Activated CD8-positive, alpha-beta T cell treated with anti-CD3 and anti-CD28 coated beads for 36 hours (primary cell): ENCODE measurements around the gene REELD1. TPM values are rescaled to one million over a fixed set of nuclear protein-coding genes. Genes with fewer than 3 reads are reported as not detected.
A peak's percentile ranks its signal among the peaks of the same experiment; 100 is the strongest.

ENCODE experiments used
- ATAC-seq: fragments of 200-7000 bp; cut with Tn5 transposase; one replicate; pipeline ENCODE4 v1.10.0; 2021; ENCODE audit warnings: mild to moderate bottlenecking, moderate library complexity
- CTCF ChIA-PET: fragments of 350-600 bp; sonication (Branson Sonifier 250); formaldehyde crosslinking; loops from one replicate; lab custom pipeline; 2021; ENCODE audit warnings: antibody characterized with exemption; lab: Charles Lee
- POLR2A ChIA-PET: fragments of 350-600 bp; sonication (Branson Sonifier 250); formaldehyde crosslinking; loops from one replicate; lab custom pipeline; 2021; ENCODE audit warnings: antibody characterized with exemption; lab: Charles Lee
- DNase-seq: peaks from one replicate; pipeline ENCODE4 v3.0.0-alpha.2; 2020
- H3K27ac Mint-ChIP-seq: one replicate; pipeline ENCODE4 v1.8.0; 2021; ENCODE audit warnings: mild to moderate bottlenecking, mixed read lengths
- H3K27me3 Mint-ChIP-seq: one replicate; pipeline ENCODE4 v1.8.0; 2021; ENCODE audit warnings: mixed read lengths
- H3K36me3 Mint-ChIP-seq: one replicate; pipeline ENCODE4 v1.8.0; 2021; ENCODE audit warnings: low read depth, mixed read lengths
- H3K4me1 Mint-ChIP-seq: one replicate; pipeline ENCODE4 v1.8.0; 2021; ENCODE audit warnings: low read depth, mixed read lengths
- H3K4me3 Mint-ChIP-seq: one replicate; pipeline ENCODE4 v1.8.0; 2021; ENCODE audit warnings: mild to moderate bottlenecking, moderate library complexity, mixed read lengths
- H3K9me3 Mint-ChIP-seq: one replicate; pipeline ENCODE4 v1.8.0; 2021; ENCODE audit warnings: mixed read lengths
- CTCF ChIP-seq: fragments of 200-600 bp; IDR thresholded peaks from one replicate; pipeline ENCODE4 v1.8.0; 2022; ENCODE audit warnings: antibody characterized with exemption, mild to moderate bottlenecking
- intact Hi-C: fragments of 100-400 bp; cut with micrococcal nuclease; formaldehyde crosslinking; loops from one replicate; pipeline ENCODE4 v1.10.0; 2022
- total RNA-seq, 2 experiments: library from RNA; stranded (reverse); gene quantifications; one replicate each; pipeline ENCODE4 v1.2.3, GENCODE V29; 2021

The REELD1 gene
- total RNA-seq, 2 experiments from 2014 or later: 0.11 to 0.34 TPM

GRCh38 chr4:146186041-146186440 lies 28.3 kb upstream of the REELD1 start:
- Mint-ChIP-seq H3K4me1 (peaks cover 19% of the 10 kb centered on the region), H3K4me3 (no peak overlapping the region), H3K27me3 (no peaks in the 10 kb centered on the region), H3K36me3 (peaks cover 27% of the 10 kb centered on the region), H3K27ac (no peak overlapping the region), H3K9me3 (no peaks in the 10 kb centered on the region)
- TF ChIP-seq CTCF: no peak
- intact Hi-C loops: no loop called here
- ChIA-PET CTCF (interaction anchor here (1.2 kb wide), 1 partner anchor 91 kb away, joined by 5 read pairs; no protein-coding TSS in a partner anchor), POLR2A (no interaction called here)
- ATAC-seq: no peak
- no peak for DNase-seq

- Mint-ChIP-seq H3K4me3 (no peak overlapping the region), H3K9me3 (no peaks in the 10 kb centered on the region), H3K27me3 (no peaks in the 10 kb centered on the region), H3K27ac (peak overlapping the region; percentile 8), H3K4me1 (peaks cover 16% of the 10 kb centered on the region), H3K36me3 (peaks cover 33% of the 10 kb centered on the region)
- POLR2A ChIA-PET: no interaction called here
- ATAC-seq (no peak), DNase-seq (no peak)
- no peak for TF ChIP-seq CTCF
- CTCF ChIA-PET: interaction anchor here (1.2 kb wide), 1 partner anchor 91 kb away, joined by 5 read pairs; no protein-coding TSS in a partner anchor
- intact Hi-C loops: no loop called here
These were observed 27.7 kb upstream of the REELD1 start for GRCh38 chr4:146186596-146186995.

- no peak for DNase-seq
- TF ChIP-seq CTCF: no peak
- intact Hi-C loops: no loop called here
- ATAC-seq: no peak
- H3K27ac Mint-ChIP-seq: no peak overlapping the region
- H3K36me3 Mint-ChIP-seq: peaks cover 32% of the 10 kb centered on the region
- no peak overlapping the region for H3K4me3 Mint-ChIP-seq
- no peaks in the 10 kb centered on the region for H3K9me3 Mint-ChIP-seq
- CTCF ChIA-PET: no interaction called here
- H3K27me3 Mint-ChIP-seq: no peaks in the 10 kb centered on the region
- H3K4me1 Mint-ChIP-seq: peaks cover 3% of the 10 kb centered on the region
- POLR2A ChIA-PET: no interaction called here
These were observed 23.9 kb upstream of the REELD1 start for GRCh38 chr4:146190456-146190855.

- ATAC-seq (no peak), DNase-seq (no peak)
- no peak overlapping the region for H3K27ac Mint-ChIP-seq
- peaks cover 27% of the 10 kb centered on the region for H3K36me3 Mint-ChIP-seq
- H3K4me1 Mint-ChIP-seq: peaks cover 2% of the 10 kb centered on the region
- TF ChIP-seq CTCF: no peak
- no peaks in the 10 kb centered on the region for H3K27me3 Mint-ChIP-seq
- no peaks in the 10 kb centered on the region for H3K9me3 Mint-ChIP-seq
- POLR2A ChIA-PET: interaction anchor here (1.2 kb wide), 1 partner anchor 15 kb away, joined by 3 read pairs; no protein-coding TSS in a partner anchor
- CTCF ChIA-PET: interaction anchor here (1.3 to 1.5 kb wide), 2 partner anchors 8 to 97 kb away, joined by 3 read pairs; no protein-coding TSS in a partner anchor
- no peak overlapping the region for H3K4me3 Mint-ChIP-seq
- intact Hi-C loops: no loop called here
These were observed 22.4 kb upstream of the REELD1 start for GRCh38 chr4:146191766-146192458.

- H3K36me3 Mint-ChIP-seq: peaks cover 18% of the 10 kb centered on the region
- H3K4me3 Mint-ChIP-seq: no peak overlapping the region
- POLR2A ChIA-PET: no interaction called here
- ATAC-seq (peak; percentile 39), DNase-seq (no peak)
- no peaks in the 10 kb centered on the region for H3K27me3 Mint-ChIP-seq
- no peaks in the 10 kb centered on the region for H3K9me3 Mint-ChIP-seq
- CTCF ChIA-PET: no interaction called here
- no peak overlapping the region for H3K27ac Mint-ChIP-seq
- intact Hi-C loops: no loop called here
- H3K4me1 Mint-ChIP-seq: peaks cover 2% of the 10 kb centered on the region
- no peak for TF ChIP-seq CTCF
These were observed 20.7 kb upstream of the REELD1 start for GRCh38 chr4:146193628-146194027.
